NCI-H774 (cell line): Measurements from ENCODE around the gene ITFG2.
"Not testable (repeated sequence)": the region's sequence is repeated elsewhere in the genome, so short reads cannot be mapped to it uniquely, and the experiment has no call there.

ENCODE experiments used
- DNase-seq: peaks from one replicate; lab custom pipeline; 2025; lab: John Stamatoyannopoulos, UW

Gene ITFG2

DNA sequence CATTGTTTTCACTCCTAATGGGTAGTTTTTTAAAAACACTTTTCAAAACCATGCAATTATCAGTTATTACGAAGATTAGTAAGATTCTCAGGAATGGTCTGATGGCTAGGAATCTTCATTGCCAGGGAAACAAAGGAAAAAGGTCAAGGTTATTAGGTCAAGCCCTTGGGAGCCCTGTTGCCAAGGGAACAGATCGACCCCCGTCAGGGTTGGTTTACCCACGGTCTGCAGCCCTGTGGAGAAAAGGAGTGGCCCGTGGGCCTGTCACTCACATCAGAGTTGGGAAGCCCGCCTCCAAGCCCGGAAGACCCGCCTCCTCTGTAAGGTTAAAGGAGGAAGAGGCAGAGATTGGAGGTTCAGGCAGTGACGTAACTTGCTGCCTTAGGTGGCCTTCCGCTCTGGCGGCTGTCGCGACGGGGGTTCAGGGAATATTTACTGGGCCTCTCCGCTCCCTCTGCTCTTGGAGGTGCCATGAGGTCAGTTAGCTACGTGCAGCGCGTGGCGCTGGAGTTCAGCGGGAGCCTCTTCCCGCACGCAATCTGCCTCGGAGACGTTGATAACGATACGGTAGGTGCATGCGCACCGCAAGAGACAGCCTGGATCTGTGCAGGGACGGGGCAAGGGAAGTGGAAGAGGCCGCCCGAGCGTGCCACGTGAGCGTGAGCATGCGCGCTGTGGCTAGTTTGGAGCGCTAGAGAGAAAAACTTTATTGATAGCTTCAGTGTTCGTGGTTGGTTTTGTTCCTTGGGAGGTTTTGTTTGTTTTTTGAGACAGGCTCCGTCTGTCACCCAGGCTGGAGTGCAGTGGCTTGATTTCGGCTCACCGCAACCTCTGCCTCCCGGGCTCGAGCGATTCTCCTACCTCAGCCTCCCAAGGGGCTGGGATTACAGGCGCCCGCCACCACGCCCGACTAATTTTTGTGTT, at the start of gene ITFG2:
ITFG2 (plus strand) TSS at position 379 of the 924 bp plus-strand sequence; CDS start at position 472, 93 bp downstream.
- DNase-seq, result peak; percentile 99

DNA sequence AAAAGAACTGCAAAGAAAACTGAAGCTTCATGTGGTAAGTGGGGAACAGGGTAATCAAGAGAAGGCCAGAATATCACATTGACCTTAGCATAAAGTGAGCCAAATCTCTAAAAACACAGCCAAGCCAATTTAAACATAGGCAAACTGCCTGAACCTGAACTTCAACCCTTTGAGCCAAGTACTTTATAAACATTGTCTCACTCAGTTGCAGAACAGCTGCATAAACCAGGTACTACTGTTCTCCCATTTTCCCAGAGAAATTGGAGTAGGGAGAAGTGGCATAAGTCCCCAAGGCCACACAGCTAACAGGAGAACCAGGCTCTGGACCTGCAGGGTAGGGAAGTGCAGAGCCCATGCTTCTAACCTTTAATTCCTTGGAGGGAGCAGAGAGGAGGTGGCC, 48.1 kb upstream of the ITFG2 start:
- DNase-seq, result no peak

DNA sequence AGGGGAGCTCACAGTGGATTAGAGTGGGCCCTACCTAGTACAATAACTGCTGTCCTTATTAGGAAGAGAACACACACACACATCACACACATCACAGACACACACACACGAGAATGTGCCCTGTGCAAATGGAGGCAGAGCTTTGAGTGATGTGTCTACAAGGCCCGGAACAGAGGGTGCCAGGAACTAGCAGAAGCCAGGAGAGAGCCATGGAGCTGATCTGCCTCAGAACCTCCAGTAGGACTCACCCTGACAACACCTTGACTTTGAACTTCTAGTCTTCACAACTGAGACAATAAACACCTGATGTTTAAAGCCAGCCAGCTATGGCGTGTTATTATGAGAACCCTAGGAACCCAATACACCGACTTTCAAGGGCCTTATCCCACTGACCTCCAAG, 47.4 kb upstream of the ITFG2 start:
- no peak for DNase-seq

- DNase-seq, result no peak
These were observed 46.9 kb upstream of the ITFG2 start for GRCh38 chr12:2765608-2766007.

DNA sequence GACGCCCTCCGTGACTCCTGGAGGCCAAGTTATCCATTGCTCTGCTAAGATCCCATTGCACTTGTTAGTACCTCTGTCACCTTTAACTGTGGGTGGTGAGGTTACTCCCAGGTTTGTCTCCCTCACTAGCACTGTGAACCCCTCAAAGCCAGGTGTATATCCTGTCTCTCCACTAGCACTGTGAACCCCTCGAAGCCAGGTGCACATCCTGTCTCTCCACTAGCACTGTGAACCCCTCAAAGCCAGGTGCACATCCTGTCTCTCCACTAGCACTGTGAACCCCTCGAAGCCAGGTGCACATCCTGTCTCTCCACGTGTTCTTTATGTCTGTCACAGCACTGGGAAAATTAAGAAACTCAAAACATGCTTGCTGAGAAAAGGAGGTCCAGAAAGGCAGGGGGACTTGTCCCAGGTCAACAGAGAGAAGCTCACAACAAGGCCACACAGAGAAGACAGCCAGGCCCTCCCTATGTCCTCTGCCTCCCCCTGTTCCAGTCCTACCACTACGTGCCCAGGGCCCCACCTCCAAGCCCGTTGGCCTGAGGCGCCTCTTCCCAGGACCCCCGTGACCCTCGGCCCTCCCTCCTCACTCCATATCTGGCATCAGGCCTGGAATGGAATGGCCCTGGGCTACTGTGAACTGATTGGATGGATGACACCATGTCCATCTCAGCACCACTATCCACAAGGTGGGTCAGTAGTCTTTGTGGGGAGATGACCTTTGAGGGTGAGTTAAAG, 44.1 kb upstream of the ITFG2 start:
- DNase-seq, result no peak

- no peak for DNase-seq
These were observed 42.5 kb upstream of the ITFG2 start for GRCh38 chr12:2769866-2770533.

DNA sequence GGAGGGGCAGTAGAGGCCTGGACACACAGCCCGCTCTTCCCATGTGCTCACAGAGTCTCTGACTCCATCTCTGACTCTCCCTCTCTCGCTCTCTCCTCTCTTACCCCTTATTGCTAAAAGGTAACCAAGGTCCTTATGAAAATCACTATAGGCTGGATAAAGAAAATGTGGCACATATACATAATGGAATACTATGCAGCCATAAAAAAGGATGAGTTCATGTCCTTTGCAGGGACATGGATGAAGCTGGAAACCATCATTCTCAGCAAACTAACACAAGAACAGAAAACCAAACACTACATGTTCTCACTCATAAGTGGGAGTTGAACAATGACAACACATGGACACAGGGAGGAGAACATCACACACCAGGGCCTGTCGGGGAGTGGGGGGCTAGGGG, 41.9 kb upstream of the ITFG2 start:
- not testable (repeated sequence) for DNase-seq

- no peak for DNase-seq
These were observed 40.1 kb upstream of the ITFG2 start for GRCh38 chr12:2772370-2772769.

GRCh38 chr12:2773199-2773875, 39.1 kb upstream of the ITFG2 start:
- DNase-seq, result no peak

DNA sequence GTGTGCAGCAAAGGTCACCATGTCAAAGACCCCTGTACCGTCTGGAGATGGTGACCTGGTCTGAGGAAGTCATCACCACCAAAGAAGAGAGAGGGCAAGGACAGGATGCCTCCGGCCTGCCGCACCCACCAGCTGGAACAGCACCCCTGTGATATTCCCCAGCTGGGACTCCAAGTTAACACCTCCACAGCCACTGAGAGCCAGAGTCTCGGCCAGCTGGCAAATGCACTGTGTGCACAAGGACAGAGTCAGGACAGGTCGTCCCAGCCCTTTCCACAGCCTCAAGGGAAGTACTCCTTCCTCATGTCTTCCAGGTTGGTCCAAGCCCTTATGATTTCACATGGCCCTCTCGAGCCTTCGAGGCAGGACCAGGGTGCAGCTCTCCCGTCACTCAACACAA, 37.0 kb upstream of the ITFG2 start:
- DNase-seq, result no peak

DNA sequence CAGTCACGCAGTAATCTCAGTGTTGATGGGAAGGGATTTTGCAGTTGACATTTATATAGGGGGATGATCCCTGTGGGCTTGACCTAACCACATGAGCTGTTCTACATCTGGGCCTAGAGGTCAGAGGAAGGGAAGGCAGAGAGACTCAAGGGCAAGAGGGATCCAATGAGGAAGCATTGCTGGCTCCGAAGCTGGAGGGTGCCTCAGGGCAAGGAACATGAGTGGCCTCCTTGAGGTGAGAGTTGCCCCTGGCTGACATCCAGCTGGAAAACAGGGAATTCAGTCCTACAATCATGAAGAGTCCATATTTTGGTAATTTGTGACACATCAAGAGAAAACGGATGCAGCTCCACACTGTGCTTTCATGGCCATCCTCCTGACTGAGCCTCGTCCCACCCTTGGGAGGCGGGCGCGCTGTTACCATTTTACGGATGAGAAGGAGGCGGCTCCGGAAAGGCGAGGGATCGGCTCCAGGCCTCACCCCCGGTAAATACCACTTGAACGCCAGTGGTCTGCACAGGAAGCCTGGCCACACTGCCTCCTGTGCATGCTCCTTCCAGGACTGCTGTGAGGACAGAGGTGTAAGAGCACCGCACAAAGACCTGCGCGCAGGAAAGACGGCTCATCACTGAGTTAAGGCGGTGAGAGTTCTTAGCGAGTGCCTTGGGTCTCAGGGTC, 36.2 kb upstream of the ITFG2 start:
- DNase-seq, result no peak

DNA sequence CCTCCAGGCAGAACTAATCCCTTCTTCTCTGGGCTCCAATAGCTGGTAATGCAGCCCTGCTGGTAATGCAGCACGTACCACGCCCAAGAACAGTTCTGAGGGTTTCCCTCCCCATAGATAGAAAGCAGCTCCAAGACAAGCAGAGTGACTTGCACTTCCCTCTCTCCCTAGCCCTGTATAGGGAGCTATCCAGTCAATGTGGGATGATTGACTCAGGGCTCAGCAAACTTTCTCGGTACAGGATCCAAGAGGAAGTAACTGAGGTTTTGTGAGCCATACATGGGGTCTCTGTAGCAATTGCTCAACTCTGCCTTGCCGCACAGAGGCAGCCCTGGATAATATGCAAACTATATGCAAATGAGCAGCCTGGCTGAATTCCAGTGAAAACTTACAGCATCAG, 33.2 kb upstream of the ITFG2 start:
- no peak for DNase-seq

DNA sequence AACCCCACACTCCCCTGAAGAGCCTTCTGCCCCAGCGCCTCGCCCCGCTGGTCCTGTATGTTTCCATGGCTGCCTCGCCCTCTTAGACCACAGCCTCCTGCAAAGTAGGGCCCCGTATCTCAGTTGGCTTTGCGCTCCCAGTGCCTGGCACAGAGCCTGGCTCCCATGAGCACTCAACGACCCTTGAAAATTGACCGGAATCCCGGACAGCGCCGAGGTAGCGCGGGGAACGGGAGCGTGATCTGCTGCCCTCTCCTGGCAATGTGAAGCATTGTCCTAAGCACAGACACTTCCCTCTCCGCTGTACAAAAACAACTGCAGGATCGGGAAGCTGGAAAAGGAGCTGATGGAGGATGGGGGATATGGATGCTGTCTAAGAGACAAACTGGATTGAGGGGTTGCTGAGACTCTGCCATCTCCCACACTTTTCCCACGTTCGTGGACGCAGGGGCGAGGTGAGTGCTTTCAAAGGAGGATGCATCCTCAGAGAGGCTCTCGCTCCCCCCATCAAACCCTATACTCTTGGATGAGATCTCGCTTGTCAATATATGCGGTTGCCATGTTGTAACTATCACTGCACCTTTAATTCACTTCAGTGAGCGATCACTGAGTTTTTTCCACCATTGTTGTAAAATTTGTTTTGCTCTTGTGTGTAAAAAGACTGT, 28.4 kb upstream of the ITFG2 start:
- peak; percentile 76 for DNase-seq

GRCh38 chr12:2785017-2785416, 27.5 kb upstream of the ITFG2 start:
- DNase-seq, result peak; percentile 37

DNA sequence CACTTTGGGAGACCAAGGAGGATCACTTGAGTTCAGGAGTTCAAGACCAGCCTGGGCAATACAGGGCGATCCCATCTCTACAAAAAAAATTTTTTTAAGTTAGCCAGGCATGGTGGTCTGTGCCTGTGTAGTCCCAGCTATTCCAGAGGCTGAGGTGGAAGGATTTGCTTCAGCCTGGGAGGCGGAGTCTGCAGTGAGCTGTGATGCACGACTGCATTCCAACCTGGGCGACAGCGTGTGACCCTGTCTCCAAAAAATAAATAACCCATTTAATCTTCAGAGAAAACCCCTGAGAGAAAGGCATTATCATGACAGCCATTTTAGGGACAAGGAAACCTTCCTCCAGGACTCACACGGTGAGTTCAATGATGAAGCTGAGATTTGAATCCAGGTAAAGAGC, 21.4 kb upstream of the ITFG2 start:
- DNase-seq, result no peak

DNA sequence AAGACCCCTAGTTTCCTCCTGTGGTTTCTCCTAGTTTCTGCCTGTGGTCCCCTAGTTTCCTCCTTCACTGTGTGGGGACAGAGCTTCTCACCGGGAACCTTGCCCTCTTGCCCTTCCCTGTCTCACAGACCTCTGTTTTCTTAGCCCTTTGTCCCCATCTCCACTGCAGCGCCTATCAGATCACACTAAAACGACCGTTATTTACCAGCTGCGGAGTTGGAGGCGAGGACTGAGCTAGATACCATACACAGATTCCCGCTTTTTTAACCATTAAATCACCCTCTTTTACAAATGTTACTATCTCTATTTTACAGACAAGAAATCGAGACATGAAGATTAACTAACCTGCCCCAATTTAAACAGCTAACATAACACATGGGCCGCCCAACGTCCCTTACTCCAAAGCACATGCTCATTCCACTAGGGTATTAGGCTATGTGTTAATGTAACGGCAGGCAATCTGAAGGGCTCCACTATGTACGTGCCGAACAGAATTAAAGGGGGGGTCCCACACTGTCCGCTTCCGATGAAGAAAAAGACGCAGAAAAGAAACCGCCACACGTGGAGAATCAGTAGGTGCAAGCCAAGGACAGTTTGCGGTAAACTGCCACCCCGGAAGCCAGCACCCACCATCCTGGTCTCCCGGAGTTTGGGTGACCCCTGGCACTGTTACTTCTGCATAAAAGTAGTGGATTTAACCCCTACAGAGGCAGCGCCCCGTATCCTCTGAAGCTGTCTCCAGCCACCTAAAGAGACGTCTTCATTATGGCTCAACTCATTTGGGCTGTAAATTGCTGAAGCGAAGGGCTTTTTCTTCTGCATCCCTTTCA, 19.6 kb upstream of the ITFG2 start:
- DNase-seq, result no peak

GRCh38 chr12:2793561-2793960, 18.9 kb upstream of the ITFG2 start:
- DNase-seq, result no peak

GRCh38 chr12:2794191-2794735, 18.2 kb upstream of the ITFG2 start:
- DNase-seq, result no peak

GRCh38 chr12:2794736-2795289, 17.7 kb upstream of the ITFG2 start, which contains the start of gene FKBP4:
TSS of gene FKBP4 (plus strand) at chr12:2794970. CDS start at chr12:2795140, 170 bp downstream.
- DNase-seq, result peak; percentile 93
